Measurements from ENCODE around the gene BARD1. TPM values are rescaled to one million over a fixed set of nuclear protein-coding genes. Genes with fewer than 3 reads are reported as not detected.

Gene BARD1
- total RNA-seq, 1 experiment from 2014 or later, result 20.0 TPM

- no TSS peak for BruUV-seq (replicated peaks)
- DNase-seq (no peak), ATAC-seq (no peak)
- H3K4me1 ChIP-seq (ENCODE audit: insufficient read depth, low read length), result no peaks in the 10 kb centered on the region
- H3K9me2 ChIP-seq (replicated peaks; ENCODE audit: low read length), result no peaks in the 10 kb centered on the region
- H3K27me3 ChIP-seq (ENCODE audit: low read length), result no peaks in the 10 kb centered on the region
- H2AFZ ChIP-seq (ENCODE audit: low read length), result no peak overlapping the region
- no peaks in the 10 kb centered on the region for H3K36me3 ChIP-seq (ENCODE audit: low read depth, low read length)
- no peaks in the 10 kb centered on the region for H4K20me1 ChIP-seq (ENCODE audit: low read length)
- ChIA-PET POLR2A (ENCODE audit: unreplicated experiment) (no interaction called here), CTCF (no interaction called here)
- H3K4me2 ChIP-seq (ENCODE audit: low read length), result no peak overlapping the region
- no peaks in the 10 kb centered on the region for H3K79me2 ChIP-seq (ENCODE audit: low read length)
- H3K4me3 ChIP-seq (ENCODE audit: low read length), result no peak overlapping the region
- no peaks in the 10 kb centered on the region for H3K9me3 ChIP-seq (ENCODE audit: low read length)
- H3K27ac ChIP-seq (ENCODE audit: low read length), result no peak overlapping the region
- H3F3A ChIP-seq (ENCODE audit: low read length, unreplicated experiment), result no peaks in the 10 kb centered on the region
- no peak overlapping the region for H3K9ac ChIP-seq (ENCODE audit: low read length)
- TF ChIP-seq EZH2phosphoT487 (IDR thresholded peaks at IDR 0.05; ENCODE audit: borderline replicate concordance, low read length), result no peak
- no peak for TF ChIP-seq EZH2 (IDR thresholded peaks at IDR 0.05; ENCODE audit: low read length, unreplicated experiment)
- TF ChIP-seq, protein P1, sequence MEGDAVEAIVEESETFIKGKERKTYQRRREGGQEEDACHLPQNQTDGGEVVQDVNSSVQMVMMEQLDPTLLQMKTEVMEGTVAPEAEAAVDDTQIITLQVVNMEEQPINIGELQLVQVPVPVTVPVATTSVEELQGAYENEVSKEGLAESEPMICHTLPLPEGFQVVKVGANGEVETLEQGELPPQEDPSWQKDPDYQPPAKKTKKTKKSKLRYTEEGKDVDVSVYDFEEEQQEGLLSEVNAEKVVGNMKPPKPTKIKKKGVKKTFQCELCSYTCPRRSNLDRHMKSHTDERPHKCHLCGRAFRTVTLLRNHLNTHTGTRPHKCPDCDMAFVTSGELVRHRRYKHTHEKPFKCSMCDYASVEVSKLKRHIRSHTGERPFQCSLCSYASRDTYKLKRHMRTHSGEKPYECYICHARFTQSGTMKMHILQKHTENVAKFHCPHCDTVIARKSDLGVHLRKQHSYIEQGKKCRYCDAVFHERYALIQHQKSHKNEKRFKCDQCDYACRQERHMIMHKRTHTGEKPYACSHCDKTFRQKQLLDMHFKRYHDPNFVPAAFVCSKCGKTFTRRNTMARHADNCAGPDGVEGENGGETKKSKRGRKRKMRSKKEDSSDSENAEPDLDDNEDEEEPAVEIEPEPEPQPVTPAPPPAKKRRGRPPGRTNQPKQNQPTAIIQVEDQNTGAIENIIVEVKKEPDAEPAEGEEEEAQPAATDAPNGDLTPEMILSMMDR (conservative IDR thresholded peaks at IDR 0.05; ENCODE audit: low read depth, low read length), result no peak
- intact Hi-C loops (cut with micrococcal nuclease), result no loop called here
Observed at GRCh38 chr2:214853906-214854305, 44.4 kb upstream of the BARD1 start.

DNA sequence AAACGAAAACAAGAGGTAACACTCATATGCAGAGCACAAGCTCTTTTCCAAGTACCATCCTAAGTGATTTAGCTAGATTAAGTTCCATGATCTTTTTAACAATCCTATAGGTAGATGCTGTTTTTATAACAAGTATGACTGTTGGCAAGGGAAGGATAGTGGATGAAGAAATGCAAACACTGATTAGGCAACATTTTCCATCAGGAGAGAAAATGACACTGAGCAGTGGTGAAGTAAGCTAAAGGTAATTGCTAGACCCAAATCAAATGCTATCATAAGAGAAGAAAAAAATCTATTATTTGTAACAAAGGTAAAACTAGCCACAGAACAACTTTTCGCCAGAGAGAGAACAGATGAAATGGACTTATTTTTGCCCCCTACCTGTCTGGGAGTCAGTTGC lies 34.3 kb upstream of the BARD1 start:
- POLR2A ChIA-PET (ENCODE audit: unreplicated experiment), result no interaction called here
- no TSS peak for BruUV-seq (replicated peaks)

DNA sequence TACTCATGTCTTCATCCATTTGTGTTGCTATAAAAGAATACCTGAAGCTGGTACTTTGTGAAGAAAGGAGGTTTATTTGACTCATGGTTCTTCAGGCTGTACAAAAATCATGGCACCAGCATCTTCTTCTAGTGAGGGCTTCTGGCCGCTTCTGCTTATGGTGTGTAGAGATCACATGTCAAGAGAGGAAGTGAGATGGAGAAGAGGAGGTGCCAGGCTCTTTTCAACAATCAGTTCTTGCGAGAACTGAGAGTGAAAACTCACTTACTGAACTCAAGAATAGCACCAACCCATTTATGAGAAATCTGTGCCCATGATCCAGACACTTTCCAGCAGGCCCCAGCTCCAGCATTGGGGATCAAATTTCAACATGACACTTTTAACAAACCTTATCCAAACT lies 30.0 kb upstream of the BARD1 start:
- no peaks in the 10 kb centered on the region for H3F3A ChIP-seq (ENCODE audit: low read length, unreplicated experiment)
- no peaks in the 10 kb centered on the region for H3K36me3 ChIP-seq (ENCODE audit: low read depth, low read length)
- ChIA-PET POLR2A (ENCODE audit: unreplicated experiment) (no interaction called here), CTCF (no interaction called here)
- no peaks in the 10 kb centered on the region for H3K4me1 ChIP-seq (ENCODE audit: insufficient read depth, low read length)
- H3K4me3 ChIP-seq (ENCODE audit: low read length), result no peak overlapping the region
- intact Hi-C loops (cut with micrococcal nuclease), result loop anchor here (10.0 kb wide), 2 partner anchors 1035 to 1585 kb away; no protein-coding TSS in a partner anchor
- no peak overlapping the region for H3K27ac ChIP-seq (ENCODE audit: low read length)
- ATAC-seq, result no peak
- no peaks in the 10 kb centered on the region for H3K9me3 ChIP-seq (ENCODE audit: low read length)
- H3K9me2 ChIP-seq (replicated peaks; ENCODE audit: low read length), result no peaks in the 10 kb centered on the region
- H2AFZ ChIP-seq (ENCODE audit: low read length), result no peak overlapping the region
- BruUV-seq (replicated peaks), result no TSS peak
- H4K20me1 ChIP-seq (ENCODE audit: low read length), result no peaks in the 10 kb centered on the region
- H3K27me3 ChIP-seq (ENCODE audit: low read length), result no peaks in the 10 kb centered on the region
- H3K79me2 ChIP-seq (ENCODE audit: low read length), result no peaks in the 10 kb centered on the region
- TF ChIP-seq EZH2phosphoT487 (IDR thresholded peaks at IDR 0.05; ENCODE audit: borderline replicate concordance, low read length), result no peak
- TF ChIP-seq, protein P1 (conservative IDR thresholded peaks at IDR 0.05; ENCODE audit: low read depth, low read length), result no peak
- no peak for TF ChIP-seq EZH2 (IDR thresholded peaks at IDR 0.05; ENCODE audit: low read length, unreplicated experiment)
- no peak overlapping the region for H3K9ac ChIP-seq (ENCODE audit: low read length)
- DNase-seq, result no peak
- no peak overlapping the region for H3K4me2 ChIP-seq (ENCODE audit: low read length)

More for the DNA sequence above, 34.3 kb upstream of the BARD1 start:
- H2AFZ ChIP-seq (ENCODE audit: low read length), result no peak overlapping the region
- H3K36me3 ChIP-seq (ENCODE audit: low read depth, low read length), result no peaks in the 10 kb centered on the region
- no peak overlapping the region for H3K9ac ChIP-seq (ENCODE audit: low read length)
- no peak for DNase-seq
- no peak overlapping the region for H3K4me3 ChIP-seq (ENCODE audit: low read length)
- H3F3A ChIP-seq (ENCODE audit: low read length, unreplicated experiment), result no peaks in the 10 kb centered on the region
- intact Hi-C loops (cut with micrococcal nuclease), result no loop called here
- no peaks in the 10 kb centered on the region for H3K9me2 ChIP-seq (replicated peaks; ENCODE audit: low read length)
- ATAC-seq, result no peak
- no peak overlapping the region for H3K4me2 ChIP-seq (ENCODE audit: low read length)
- no peaks in the 10 kb centered on the region for H3K4me1 ChIP-seq (ENCODE audit: insufficient read depth, low read length)
- H3K27ac ChIP-seq (ENCODE audit: low read length), result no peak overlapping the region
- CTCF ChIA-PET, result no interaction called here
- H3K9me3 ChIP-seq (ENCODE audit: low read length), result no peaks in the 10 kb centered on the region
- no peaks in the 10 kb centered on the region for H3K79me2 ChIP-seq (ENCODE audit: low read length)
- no peaks in the 10 kb centered on the region for H3K27me3 ChIP-seq (ENCODE audit: low read length)
- no peak for TF ChIP-seq EZH2phosphoT487 (IDR thresholded peaks at IDR 0.05; ENCODE audit: borderline replicate concordance, low read length)
- TF ChIP-seq EZH2 (IDR thresholded peaks at IDR 0.05; ENCODE audit: low read length, unreplicated experiment), result no peak
- TF ChIP-seq, protein P1 (conservative IDR thresholded peaks at IDR 0.05; ENCODE audit: low read depth, low read length), result no peak
- H4K20me1 ChIP-seq (ENCODE audit: low read length), result no peaks in the 10 kb centered on the region
